ENCODE data around the gene GDI1. TPM values are rescaled to one million over a fixed set of nuclear protein-coding genes. Genes with fewer than 3 reads are reported as not detected.
A peak's percentile ranks its signal among the peaks of the same experiment; 100 is the strongest.

GDI1 gene
- total RNA-seq, 1 donor from 2014 or later, result 177 TPM

DNA sequence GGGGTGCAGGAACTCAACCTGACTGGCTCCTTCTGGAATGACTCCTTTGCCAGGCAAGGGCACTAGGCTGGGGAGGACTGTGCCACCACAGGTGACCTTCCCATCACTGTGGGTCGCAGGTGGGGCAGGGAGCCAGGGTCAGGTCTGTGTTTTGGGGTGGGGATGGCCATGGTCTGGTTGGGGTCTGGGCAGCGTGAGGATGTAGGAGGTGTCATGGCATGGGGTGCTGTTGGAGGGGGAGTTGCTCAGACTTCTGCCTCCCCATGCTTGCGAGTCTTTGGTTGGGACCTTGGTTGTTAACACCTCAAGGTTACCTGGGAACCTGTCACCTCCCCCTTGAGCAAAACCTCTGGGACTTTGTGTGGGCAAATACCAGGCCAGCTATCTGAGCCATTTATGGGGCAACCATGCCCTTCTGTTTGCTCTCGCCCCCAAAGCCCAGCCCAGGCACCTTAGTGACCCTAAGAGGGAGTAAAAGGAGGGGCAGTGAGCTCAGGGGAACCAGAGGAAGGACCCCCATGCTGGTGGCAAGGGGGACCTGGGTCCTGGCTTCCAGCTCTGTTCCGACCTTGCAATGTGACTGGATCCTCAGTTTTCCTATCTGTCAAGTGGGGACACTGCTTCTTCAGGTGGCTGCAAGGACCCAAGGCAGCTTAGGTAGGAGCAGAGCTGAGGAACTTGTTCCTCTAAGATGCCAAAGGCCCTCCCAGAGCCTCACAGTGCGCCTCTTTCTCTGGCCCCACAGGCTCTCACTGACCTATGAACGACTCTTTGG lies 2.4 kb upstream of the GDI1 start:
- ATAC-seq (no peak), DNase-seq (ENCODE audit: low spot score) (no peak)
- intact Hi-C loops (cut with DNase I), result no loop called here

DNA sequence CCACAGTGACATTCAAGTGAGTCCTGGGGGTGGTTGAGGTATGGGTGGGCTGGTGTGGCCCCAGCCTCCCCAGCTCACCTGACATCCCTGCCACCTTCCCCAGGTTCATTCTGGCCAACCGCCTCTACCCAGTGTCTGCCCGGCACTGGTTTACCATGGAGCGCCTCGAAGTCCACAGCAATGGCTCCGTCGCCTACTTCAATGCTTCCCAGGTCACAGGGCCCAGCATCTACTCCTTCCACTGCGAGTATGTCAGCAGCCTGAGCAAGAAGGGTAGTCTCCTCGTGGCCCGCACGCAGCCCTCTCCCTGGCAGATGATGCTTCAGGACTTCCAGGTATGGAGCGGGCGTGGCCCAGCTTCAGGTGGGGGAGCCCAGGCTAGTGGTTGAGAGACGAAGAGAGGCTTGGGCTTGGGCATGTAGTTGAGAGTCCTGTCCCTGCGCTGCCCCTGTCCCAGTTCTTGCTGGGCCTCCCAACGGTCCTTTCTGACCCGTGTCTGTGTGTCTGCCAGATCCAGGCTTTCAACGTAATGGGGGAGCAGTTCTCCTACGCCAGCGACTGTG lies 1.7 kb upstream of the GDI1 start:
- no peak for ATAC-seq
- DNase-seq (ENCODE audit: low spot score), result no peak
- intact Hi-C loops (cut with DNase I), result no loop called here

DNA sequence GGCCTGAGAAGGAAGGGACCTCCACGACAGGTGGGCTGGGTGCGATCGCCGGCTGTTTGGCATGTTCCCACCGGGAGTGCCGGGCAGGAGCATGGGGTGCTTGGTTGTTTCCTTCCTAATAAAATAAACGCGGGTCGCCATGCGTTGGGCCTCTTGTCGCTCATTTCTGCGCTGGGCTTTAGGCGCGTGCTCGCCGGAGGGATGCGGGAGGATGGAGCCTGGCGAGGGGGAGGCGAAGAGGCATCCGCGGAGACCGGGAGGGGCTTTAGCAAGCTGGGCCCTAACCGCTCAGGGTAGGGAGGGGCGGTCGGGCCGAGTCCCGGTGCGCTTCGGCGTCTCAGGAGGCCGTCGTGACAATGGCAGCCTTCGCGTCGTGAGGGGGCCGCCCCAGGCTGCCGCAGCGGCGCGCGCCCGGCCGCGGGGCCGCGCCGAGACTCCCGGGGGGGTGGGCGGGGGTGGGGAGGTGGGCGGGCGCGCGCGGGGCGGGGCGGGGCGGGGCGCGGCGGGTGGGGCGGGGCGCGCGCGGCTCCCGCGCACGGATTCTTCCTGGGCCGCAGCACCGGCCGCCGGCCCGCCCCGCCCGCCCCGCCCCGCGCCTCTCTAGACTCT lies 476 bp upstream of the GDI1 start:
- intact Hi-C loops (cut with DNase I), result no loop called here
- peak; percentile 35 for ATAC-seq
- no peak for DNase-seq (ENCODE audit: low spot score)

DNA sequence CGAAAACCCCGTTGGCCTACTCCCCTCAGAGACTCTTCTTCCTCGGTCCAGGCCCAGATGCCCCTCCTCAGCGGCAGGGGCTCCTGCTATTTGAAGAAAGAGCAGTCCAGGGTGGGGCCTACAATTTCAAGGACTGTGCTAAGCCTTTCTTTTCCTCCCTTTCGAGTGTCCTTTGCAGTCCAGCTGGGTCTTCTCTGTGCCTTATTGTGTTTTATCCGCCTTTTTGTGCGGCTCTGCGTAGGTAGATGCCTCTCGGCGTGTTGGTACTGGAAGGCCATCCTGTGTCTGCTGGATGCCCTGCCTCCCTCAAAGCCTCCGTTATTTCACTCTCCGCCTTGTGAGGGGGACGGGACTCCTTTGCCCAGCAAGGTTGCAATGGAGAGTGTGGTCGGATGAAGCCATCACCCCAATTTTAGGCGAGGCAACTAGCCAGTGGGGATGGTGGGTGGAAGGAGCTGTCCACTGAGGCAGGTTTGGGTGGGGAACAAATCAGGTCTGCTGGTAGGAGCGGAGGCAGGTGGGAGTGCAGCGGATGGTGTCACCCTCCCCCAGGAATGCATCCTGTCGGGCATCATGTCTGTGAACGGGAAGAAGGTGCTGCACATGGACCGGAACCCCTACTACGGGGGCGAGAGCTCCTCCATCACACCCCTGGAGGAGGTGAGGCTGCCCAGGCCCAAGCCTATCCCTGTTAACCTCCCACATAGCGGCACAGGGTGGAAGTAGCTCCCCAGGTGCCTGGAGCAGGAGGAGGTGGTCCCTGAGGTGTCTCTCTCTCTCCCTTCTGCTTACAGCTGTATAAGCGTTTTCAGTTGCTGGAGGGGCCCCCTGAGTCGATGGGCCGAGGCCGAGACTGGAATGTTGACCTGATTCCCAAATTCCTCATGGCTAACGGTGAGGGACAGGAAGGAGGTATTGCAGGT lies 1.3 kb downstream of the GDI1 start:
- ATAC-seq (no peak), DNase-seq (ENCODE audit: low spot score) (no peak)
- intact Hi-C loops (cut with DNase I), result no loop called here

DNA sequence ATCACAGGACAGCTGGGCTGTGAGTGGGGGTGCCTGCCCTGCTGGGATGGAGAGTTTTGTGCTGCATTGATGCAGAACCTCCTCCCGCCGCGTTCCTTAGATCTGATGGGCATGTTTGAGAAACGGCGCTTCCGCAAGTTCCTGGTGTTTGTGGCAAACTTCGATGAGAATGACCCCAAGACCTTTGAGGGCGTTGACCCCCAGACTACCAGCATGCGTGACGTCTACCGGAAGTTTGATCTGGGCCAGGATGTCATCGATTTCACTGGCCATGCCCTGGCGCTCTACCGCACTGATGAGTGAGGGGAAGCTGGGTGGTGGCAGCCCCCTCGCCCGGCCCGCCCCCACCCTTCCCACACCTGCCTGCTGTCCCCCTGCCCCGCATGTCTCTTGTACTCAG lies 2.9 kb downstream of the GDI1 start:
- intact Hi-C loops (cut with DNase I), result no loop called here
- DNase-seq (ENCODE audit: low spot score) (no peak), ATAC-seq (no peak)

DNA sequence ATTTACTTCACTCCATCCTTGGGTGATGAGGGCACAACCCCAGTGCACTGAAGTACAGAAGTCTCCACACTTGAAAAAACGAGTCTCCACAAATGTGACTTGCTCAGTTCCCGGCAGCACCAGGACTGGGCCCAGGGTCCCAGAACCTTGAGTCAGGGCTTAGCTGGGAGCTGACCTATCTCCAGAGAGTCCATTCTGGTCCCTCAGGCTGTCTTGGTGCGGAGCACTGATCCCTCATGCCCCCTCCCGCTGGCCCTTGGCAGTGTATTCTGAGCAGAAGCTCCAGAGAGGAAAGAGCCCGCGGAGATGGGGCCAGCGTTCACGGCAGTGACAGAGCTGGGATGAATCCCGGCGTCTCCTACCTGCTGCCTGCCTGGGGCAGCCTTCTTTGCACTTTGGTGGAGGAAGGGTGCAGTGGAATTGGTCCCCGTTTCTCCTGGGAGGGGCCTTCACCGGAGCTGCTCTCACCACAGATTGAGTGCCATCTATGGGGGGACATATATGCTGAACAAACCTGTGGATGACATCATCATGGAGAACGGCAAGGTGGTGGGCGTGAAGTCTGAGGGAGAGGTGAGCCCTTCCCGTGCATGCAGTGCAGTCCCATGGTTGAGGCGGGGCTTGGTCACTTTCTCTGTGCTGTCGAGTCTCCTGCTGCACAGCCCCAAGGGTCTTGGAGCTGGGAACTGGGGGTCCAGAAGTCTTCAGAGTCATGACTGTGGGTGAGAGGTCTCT lies 3.8 kb downstream of the GDI1 start:
- intact Hi-C loops (cut with DNase I), result no loop called here
- ATAC-seq, result no peak

DNA sequence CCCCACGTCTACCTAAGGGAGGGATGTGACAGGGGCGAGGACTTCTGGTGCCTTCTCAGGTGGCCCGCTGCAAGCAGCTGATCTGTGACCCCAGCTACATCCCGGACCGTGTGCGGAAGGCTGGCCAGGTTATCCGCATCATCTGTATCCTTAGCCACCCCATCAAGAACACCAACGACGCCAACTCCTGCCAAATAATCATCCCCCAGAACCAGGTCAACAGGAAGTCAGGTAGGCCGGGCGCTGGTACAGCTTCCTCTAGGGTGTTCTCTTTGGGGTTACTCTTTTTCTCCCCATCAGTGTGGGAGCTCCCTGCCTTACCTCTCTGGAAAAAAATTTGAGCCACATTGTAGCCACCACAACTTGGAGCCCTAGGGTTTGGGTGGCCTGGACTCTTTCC lies 4.6 kb downstream of the GDI1 start:
- intact Hi-C loops (cut with DNase I), result no loop called here
- no peak for ATAC-seq
- DNase-seq (ENCODE audit: low spot score), result no peak

More for the DNA sequence above, 3.8 kb downstream of the GDI1 start:
- DNase-seq (ENCODE audit: low spot score), result no peak

DNA sequence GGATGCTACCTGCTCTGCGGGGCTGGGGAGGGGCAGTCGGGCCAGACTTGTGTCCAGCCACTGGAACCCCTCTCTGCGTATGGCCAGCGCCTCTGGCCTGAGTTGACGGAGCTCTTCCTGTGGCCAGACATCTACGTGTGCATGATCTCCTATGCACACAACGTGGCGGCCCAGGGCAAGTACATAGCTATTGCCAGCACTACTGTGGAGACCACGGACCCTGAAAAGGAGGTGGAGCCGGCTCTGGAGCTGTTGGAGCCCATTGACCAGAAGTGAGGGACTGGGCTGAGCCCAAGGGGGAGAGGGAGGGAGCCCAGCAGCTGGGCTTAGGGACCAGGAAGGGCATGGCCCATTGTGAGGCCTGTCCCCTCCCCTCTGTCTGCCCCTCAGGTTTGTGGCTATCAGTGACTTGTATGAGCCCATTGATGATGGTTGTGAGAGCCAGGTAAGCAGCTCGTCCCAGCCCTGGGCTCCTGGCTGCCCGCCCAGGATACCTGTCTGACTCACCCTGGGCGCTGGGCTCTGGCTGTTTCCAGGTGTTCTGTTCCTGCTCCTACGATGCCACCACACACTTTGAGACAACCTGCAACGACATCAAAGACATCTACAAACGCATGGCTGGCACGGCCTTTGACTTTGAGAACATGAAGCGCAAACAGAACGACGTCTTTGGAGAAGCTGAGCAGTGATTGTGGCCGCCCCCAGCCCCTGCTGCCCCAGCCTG lies 5.2 kb downstream of the GDI1 start:
- intact Hi-C loops (cut with DNase I), result no loop called here
- ATAC-seq (no peak), DNase-seq (ENCODE audit: low spot score) (no peak)

DNA sequence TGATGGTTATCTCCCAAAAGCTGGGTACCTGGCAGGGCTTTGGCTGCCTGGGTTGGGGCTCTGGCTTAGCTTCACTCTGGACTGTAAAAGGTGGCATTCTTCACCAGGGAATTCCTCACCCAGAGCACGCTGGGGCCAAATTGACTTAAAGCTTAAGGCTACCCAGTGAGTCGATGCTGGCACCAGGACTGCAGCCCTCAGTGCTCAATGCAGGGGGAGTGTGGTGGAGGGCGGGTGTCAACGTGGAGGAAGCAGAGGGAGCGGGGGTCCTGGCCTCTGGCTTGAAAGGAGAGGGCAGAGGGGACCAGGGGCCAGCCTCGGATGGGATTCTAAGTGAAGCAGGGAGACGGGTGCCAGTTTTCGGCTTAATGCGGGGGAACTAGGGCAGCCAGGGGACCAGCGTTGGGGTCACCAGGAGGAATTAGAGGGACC lies 6.5 kb downstream of the GDI1 start:
- ATAC-seq (peak; percentile 9), DNase-seq (ENCODE audit: low spot score) (no peak)
- intact Hi-C loops (cut with DNase I), result no loop called here

DNA sequence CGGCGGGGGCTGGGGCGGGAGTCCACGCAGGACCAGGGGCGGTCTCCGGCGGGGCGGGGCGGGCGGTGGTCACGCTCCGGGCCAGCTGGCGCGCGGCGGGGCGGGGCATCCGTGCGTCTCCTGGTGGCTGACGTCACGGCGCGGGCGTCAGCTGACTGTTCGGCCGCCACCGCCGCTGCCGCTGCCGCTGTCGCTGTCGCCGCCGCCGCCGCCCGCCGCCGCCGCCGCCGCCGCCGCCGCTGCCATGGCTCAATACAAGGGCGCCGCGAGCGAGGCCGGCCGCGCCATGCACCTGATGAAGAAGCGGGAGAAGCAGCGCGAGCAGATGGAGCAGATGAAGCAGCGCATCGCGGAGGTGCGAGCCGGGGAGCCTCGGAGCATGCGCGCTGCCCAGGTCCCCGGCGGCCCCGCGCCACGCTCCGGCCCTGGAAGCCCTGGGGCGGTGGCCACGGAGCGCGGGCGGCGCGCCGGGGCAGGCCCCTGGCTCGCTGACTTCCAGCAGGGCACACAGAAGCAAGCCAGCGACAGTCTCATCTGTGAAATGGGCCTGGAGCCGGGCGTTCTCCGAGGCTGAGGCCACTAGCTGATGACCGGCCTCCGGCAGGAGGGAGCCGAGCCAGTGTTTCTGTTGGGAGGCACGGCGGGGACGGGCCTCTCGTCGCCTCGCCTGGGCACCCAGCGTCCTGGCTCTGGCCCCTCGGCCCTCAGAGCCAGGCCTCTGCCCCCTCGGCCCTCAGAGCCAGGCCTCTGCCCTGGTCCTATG lies 7.2 kb downstream of the GDI1 start, which contains the start of gene FAM50A:
FAM50A (plus strand) TSS at position 150 of the 763 bp plus-strand sequence; CDS start at position 245, 95 bp downstream.
- intact Hi-C loops (cut with DNase I), result no loop called here
- ATAC-seq (peak; percentile 86), DNase-seq (ENCODE audit: low spot score) (peak; percentile 88)

DNA sequence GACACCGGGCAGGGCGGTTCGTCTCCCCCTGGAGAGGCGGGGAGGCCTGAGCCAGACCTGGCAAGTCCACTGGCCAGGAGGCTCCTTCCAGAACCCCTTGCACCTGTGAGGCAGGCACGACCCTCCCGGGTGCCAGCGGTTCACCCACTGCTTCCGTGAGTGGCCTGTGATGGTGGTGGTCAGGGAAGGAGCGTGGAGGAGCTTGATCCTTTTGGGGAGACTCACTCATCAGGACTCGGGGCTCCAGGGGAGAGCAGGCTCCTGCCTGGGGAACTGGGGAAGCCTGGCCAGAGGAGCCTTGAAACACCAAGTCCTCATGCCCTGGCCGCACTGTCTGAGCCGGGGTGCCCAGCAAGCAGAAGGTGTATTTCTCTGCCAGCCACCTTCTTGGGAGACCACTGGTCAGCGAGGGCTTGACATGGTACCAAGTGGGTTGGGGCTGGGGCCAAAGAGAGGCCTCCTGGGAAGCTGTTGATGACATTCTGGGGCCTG lies 7.8 kb downstream of the GDI1 start:
- intact Hi-C loops (cut with DNase I), result no loop called here
- no peak for ATAC-seq
- no peak for DNase-seq (ENCODE audit: low spot score)

DNA sequence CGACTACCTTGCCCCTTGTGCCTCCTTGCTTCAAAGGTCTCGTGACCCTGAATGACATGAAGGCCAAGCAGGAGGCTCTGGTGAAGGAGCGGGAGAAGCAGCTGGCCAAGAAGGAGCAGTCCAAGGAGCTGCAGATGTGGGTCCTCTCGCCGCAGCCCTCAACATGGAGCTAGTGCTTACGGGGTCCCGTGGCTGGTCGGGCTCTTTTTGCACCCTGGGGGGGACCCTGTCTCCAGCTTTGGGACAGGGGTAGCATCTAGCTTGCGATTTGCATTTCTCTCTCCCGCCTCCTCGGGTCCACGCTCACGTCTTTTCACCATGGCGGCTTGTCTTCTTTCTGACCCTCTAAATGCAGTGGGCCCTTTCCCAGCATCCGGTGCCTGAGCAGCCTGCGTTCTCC lies 8.8 kb downstream of the GDI1 start:
- no peak for DNase-seq (ENCODE audit: low spot score)
- ATAC-seq, result no peak
- intact Hi-C loops (cut with DNase I), result no loop called here

DNA sequence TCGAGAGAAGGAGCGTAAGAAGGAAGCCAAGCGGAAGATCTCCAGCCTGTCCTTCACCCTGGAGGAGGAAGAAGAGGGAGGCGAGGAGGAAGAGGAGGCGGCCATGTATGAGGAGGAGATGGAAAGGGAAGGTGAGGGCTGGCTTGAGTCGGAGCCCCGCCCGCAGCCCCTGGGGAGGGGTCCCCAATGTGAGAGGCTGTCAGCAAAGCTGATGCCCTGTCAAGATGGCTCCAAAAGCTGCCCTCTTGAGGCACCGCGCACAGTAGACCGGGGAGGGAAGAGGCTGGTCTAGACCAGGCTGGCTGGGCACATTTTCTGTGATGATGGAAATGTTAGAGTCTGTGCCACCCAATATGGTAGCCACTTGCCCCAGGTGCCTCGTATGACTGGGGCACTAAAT lies 9.5 kb downstream of the GDI1 start:
- ATAC-seq, result no peak
- intact Hi-C loops (cut with DNase I), result no loop called here
- DNase-seq (ENCODE audit: low spot score), result no peak

DNA sequence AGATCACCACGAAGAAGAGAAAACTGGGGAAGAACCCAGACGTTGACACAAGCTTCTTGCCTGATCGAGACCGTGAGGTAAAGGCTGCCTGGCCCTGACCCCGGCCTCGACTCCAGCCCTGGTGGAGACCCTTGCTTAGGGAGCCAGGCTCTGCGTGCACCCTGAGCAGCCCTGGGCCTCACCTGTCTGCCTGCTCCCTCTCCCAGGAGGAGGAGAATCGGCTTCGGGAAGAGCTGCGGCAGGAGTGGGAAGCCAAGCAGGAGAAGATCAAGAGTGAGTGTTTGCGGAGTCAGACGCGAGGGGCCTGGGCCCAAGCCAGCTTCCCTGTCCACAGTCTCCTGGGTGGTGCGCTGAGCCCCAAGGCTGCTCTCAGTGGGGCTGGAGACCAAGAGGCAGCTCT lies 11.5 kb downstream of the GDI1 start:
- intact Hi-C loops (cut with DNase I), result no loop called here
- DNase-seq (ENCODE audit: low spot score), result no peak
- ATAC-seq, result no peak

DNA sequence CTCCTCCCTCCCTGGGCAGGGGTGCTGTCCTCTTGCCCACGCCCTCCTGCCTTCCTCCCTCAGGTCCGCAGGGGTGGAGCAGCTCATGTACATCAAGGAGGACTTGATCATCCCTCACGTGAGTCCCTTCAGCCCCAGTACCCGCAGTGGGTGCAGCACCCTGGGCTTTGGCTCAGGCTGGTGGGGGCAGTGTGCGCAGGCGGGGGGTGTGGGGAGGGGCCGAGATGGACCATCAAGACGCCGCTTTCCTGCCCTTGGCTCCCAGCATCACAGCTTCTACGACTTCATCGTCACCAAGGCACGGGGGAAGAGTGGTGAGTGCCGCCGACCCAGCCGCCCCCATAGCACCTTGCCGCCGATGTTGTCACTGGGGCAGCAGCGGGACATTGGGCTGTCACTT lies 12.7 kb downstream of the GDI1 start:
- DNase-seq (ENCODE audit: low spot score) (no peak), ATAC-seq (no peak)
- intact Hi-C loops (cut with DNase I), result no loop called here

DNA sequence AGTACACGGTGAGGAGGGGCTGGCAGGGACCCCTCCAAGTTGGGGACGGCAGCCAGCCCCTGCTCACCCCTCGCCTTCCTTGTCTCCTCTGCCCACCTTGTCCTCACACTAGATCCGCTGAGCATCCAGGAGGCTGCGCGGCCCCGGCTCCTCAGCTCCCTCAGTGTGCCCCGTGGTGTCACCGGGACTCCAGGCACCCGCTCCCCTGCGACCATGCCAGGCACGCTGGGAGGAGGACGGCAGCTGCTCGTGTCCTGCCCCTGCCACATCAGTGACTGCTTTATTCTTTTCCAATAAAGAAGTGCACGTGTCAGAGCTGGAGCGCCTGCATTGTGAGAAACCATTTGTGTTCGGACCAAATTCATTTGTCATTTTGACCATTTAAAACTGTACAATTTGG lies 13.4 kb downstream of the GDI1 start:
- intact Hi-C loops (cut with DNase I), result no loop called here
- DNase-seq (ENCODE audit: low spot score) (no peak), ATAC-seq (no peak)

DNA sequence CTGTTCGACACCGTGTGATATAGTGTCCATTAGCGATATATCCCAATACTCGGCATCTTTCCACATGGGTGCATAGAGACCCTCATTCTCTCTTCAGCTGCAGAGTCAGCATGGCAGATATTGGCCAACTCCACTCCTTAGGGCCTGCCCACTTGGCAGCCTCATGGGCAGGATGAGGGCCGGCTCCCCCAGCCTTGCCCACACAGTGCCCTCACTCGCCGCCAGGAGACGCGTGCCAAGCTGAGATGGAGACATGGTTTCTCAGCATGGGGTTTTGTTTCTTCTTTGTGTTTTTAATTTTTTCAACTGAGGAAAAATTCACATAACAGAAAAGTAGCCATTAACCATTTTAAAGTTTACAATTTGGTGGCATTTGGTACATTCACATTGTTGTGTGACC lies 15.9 kb downstream of the GDI1 start:
- ATAC-seq (no peak), DNase-seq (ENCODE audit: low spot score) (no peak)
- intact Hi-C loops (cut with DNase I), result no loop called here

All from sciatic nerve (tissue), 2 donors.